OCI-LY1 (cell line): Measurements from ENCODE around the gene TMEM201.
"Not testable (repeated sequence)": the region's sequence is repeated elsewhere in the genome, so short reads cannot be mapped to it uniquely, and the experiment has no call there.

ENCODE experiments used
- H2AFZ ChIP-seq: fragments of 200-600 bp; sonication (generic), shearing (Covaris generic); 2 replicates; pipeline ENCODE4 v1.6.0; 2014; ENCODE audit warnings: antibody characterized with exemption, mild to moderate bottlenecking, low read length
- H3F3A ChIP-seq: fragments of 200-600 bp; sonication (generic), shearing (Covaris generic); 2 replicates; pipeline ENCODE4 v1.6.0; 2014; ENCODE audit warnings: mild to moderate bottlenecking, antibody characterized with exemption, low read length, moderate library complexity; ENCODE audit not compliant: insufficient read depth
- H3K27ac ChIP-seq: fragments of 200-600 bp; sonication (generic); 2 replicates; pipeline ENCODE4 v1.5.1; 2014; ENCODE audit warnings: low read length, mixed run types, mild to moderate bottlenecking, low read depth; ENCODE audit not compliant: poor library complexity, severe bottlenecking
- H3K27me3 ChIP-seq: fragments of 200-600 bp; sonication (generic); 2 replicates; pipeline ENCODE4 v1.6.0; 2014; ENCODE audit warnings: antibody characterized with exemption, mild to moderate bottlenecking, low read length, moderate library complexity; ENCODE audit not compliant: insufficient read depth
- H3K36me3 ChIP-seq: fragments of 200-600 bp; sonication (generic); 2 replicates; pipeline ENCODE4 v1.6.1; 2014; ENCODE audit warnings: mild to moderate bottlenecking, antibody characterized with exemption, low read length, moderate library complexity, mixed read lengths; ENCODE audit not compliant: insufficient read depth
- H3K4me1 ChIP-seq: fragments of 200-600 bp; sonication (generic); 2 replicates; pipeline ENCODE4 v1.5.1; 2014; ENCODE audit warnings: mild to moderate bottlenecking, low read length, moderate library complexity; ENCODE audit not compliant: insufficient read depth, severe bottlenecking
- H3K4me2 ChIP-seq: fragments of 200-600 bp; sonication (generic), shearing (Covaris generic); 2 replicates; pipeline ENCODE4 v1.6.1; 2014; ENCODE audit warnings: low read length
- H3K4me3 ChIP-seq: fragments of 200-600 bp; sonication (generic); 2 replicates; pipeline ENCODE4 v1.5.1; 2014; ENCODE audit warnings: low read length, low read depth, mild to moderate bottlenecking, mixed read lengths; ENCODE audit not compliant: poor library complexity, severe bottlenecking
- H3K79me2 ChIP-seq: fragments of 200-600 bp; shearing (Covaris generic); 2 replicates; pipeline ENCODE4 v1.6.1; 2016; ENCODE audit warnings: mixed run types, low read length, mixed read lengths; ENCODE audit not compliant: insufficient read depth
- H3K9ac ChIP-seq: fragments of 200-600 bp; sonication (generic), shearing (Covaris generic); 2 replicates; pipeline ENCODE4 v1.6.1; 2014; ENCODE audit warnings: mild to moderate bottlenecking, low read length, mixed read lengths
- H3K9me2 ChIP-seq: fragments of 200-600 bp; sonication (generic), shearing (Covaris generic); 2 replicates; pipeline ENCODE4 v1.6.1; 2014; ENCODE audit warnings: low read depth, mild to moderate bottlenecking, low read length, mixed read lengths
- H3K9me3 ChIP-seq: fragments of 200-600 bp; shearing (Covaris generic); 2 replicates; pipeline ENCODE4 v1.6.1; 2014; ENCODE audit warnings: low read length, mixed read lengths
- H4K20me1 ChIP-seq: fragments of 200-600 bp; sonication (generic), shearing (Covaris generic); 2 replicates; pipeline ENCODE4 v1.6.0; 2016; ENCODE audit warnings: mild to moderate bottlenecking, low read length; ENCODE audit not compliant: insufficient read depth
- CTCF ChIP-seq: fragments of 200-600 bp; sonication (generic), shearing (Covaris generic); IDR thresholded peaks from 2 replicates; pipeline ENCODE4 v1.5.1; 2017; ENCODE audit warnings: mild to moderate bottlenecking, antibody characterized with exemption, low read length, moderate library complexity, mixed read lengths
- EZH2 ChIP-seq: fragments of 200-600 bp; sonication (generic), shearing (Covaris generic); IDR thresholded peaks from 2 replicates; pipeline ENCODE4 v1.8.0; 2017; ENCODE audit warnings: borderline replicate concordance, mixed run types, mild to moderate bottlenecking, antibody characterized with exemption, low read length, moderate library complexity, mixed read lengths

TMEM201 gene

DNA sequence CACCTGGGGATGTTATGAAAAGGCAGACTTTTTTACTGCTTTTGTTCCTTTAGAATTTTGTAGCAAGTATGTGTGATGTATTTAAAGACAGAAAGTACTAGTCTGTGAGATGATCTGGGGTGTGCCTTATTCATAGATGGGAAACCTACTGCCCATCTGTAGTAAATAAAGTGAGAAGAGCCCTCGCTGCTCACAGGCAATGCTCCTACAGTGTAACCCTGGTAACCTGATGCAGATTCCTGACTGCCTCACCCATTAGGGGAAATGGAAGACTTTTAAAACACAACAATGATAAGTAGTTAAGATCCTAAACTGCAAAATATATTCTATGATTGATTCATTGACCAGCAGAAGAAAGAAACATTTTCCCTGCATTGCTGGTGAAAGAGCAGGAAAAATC lies 19.4 kb upstream of the TMEM201 start:
- Histone ChIP-seq H3F3A (no peaks in the 10 kb centered on the region), H3K9ac (peak overlapping the region; percentile 0; the same call in 1 of the 2 replicates), H3K4me1 (peaks cover 53% of the 10 kb centered on the region), H4K20me1 (no peaks in the 10 kb centered on the region), H3K27me3 (no peaks in the 10 kb centered on the region), H3K9me3 (no peaks in the 10 kb centered on the region), H3K9me2 (no peaks in the 10 kb centered on the region), H3K36me3 (peaks cover 44% of the 10 kb centered on the region), H3K4me2 (no peak overlapping the region; the same call in 1 of the 2 replicates), H3K27ac (peak overlapping the region; percentile 80), H3K4me3 (no peak overlapping the region), H2AFZ (no peak overlapping the region), H3K79me2 (peaks cover 5% of the 10 kb centered on the region; the same call in 1 of the 2 replicates)
- TF ChIP-seq CTCF (no peak), EZH2 (no peak)

DNA sequence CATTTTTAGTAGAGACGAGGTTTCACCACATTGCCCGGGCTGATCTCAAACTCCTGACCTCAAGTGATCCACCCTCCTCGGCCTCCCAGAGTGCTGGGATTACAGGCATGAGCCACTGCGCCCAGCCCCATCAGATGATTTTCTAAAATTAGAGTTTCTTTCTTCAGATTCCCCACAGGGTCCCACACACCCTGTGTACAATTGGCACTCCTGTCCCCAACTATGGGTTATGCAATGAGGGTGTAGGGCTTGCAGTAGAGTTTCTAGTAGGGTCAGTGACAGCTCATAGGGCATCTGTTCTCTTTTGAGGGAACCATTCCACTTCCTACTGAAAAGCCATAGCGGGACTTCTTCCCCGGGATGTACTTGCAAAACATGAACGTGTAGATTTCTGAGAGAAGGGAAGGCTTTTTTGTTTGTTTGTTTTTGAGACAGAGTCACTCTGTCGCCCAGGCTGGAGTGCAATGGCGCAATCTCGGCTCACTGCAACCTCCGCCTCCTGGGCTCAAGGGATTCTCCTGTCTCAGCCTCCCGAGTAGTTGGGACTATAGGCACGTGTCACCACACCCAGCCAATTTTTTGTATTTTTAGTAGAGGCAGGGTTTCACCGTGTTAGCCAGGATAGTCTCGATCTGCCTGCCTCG lies 17.7 kb upstream of the TMEM201 start:
- not testable (repeated sequence) for H3F3A ChIP-seq, H3K79me2 ChIP-seq, H3K9me3 ChIP-seq, H2AFZ ChIP-seq, H3K27me3 ChIP-seq, H4K20me1 ChIP-seq, H3K4me3 ChIP-seq, H3K4me2 ChIP-seq, H3K9ac ChIP-seq, H3K9me2 ChIP-seq
- peak overlapping the region; percentile 80 for H3K27ac ChIP-seq
- peaks cover 41% of the 10 kb centered on the region for H3K4me1 ChIP-seq
- H3K36me3 ChIP-seq = peaks cover 33% of the 10 kb centered on the region

DNA sequence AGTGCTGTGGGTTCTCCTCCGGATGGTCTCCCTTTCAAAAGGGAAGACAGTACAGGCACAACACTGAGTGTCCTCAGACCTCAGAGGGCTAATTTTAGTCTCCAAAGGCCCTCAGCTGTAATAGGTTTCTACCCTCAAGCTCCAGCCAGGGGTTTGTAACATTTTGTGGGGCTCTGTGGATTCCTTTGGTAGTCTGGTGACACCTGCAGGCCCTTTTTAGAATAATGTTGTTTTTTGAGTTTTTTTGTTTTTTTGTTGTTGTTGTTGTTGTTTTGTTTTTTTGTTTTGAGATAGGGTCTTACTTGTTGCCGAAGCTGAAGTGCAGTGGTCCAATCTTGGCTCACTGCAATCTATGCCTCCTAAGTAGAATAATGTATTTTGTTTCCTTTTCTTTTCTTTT lies 15.0 kb upstream of the TMEM201 start:
- Histone ChIP-seq H3K4me1 (peaks cover 15% of the 10 kb centered on the region), H3K27ac (no peak overlapping the region), H3K4me3 (no peak overlapping the region), H3K79me2 (no peaks in the 10 kb centered on the region), H3K4me2 (no peak overlapping the region), H3K27me3 (no peaks in the 10 kb centered on the region), H3K9me2 (no peaks in the 10 kb centered on the region), H3K9me3 (no peaks in the 10 kb centered on the region), H4K20me1 (no peaks in the 10 kb centered on the region), H3K36me3 (peaks cover 16% of the 10 kb centered on the region), H3K9ac (no peak overlapping the region), H2AFZ (no peak overlapping the region), H3F3A (no peaks in the 10 kb centered on the region)
- no peak for TF ChIP-seq EZH2
- TF ChIP-seq CTCF = peak; percentile 33; the same call in 1 of the 2 replicates

GRCh38 chr1:9575486-9575885 lies 13.2 kb upstream of the TMEM201 start:
- no peaks in the 10 kb centered on the region for H3K9me3 ChIP-seq
- H3K9ac ChIP-seq = no peak overlapping the region
- H3K4me3 ChIP-seq = no peak overlapping the region
- no peaks in the 10 kb centered on the region; the same call in 1 of the 2 replicates for H3K36me3 ChIP-seq
- H3K79me2 ChIP-seq = no peaks in the 10 kb centered on the region
- no peaks in the 10 kb centered on the region for H3K9me2 ChIP-seq
- H2AFZ ChIP-seq = no peak overlapping the region
- H3K4me2 ChIP-seq = no peak overlapping the region
- H3K4me1 ChIP-seq = no peaks in the 10 kb centered on the region
- no peaks in the 10 kb centered on the region for H3K27me3 ChIP-seq
- TF ChIP-seq CTCF (no peak), EZH2 (no peak)
- no peak overlapping the region for H3K27ac ChIP-seq
- no peaks in the 10 kb centered on the region for H4K20me1 ChIP-seq
- H3F3A ChIP-seq = no peaks in the 10 kb centered on the region
